Urinary bladder (tissue), 4 donors: Measurements from ENCODE around the gene BLOC1S6. TPM values are rescaled to one million over a fixed set of nuclear protein-coding genes. Genes with fewer than 3 reads are reported as not detected.

Experiments used
- DNase-seq: peaks from one replicate; pipeline ENCODE4 v3.0.0-alpha.2; 2015; ENCODE audit errors: extremely low spot score
- H3K27ac ChIP-seq: one replicate; pipeline ENCODE4 v1.5.1; 2013; ENCODE audit warnings: low read depth, mild to moderate bottlenecking, moderate library complexity
- H3K36me3 ChIP-seq: one replicate; pipeline ENCODE4 v1.6.1; 2013; ENCODE audit warnings: mild to moderate bottlenecking, moderate library complexity; ENCODE audit not compliant: insufficient read depth
- H3K4me1 ChIP-seq: one replicate; pipeline ENCODE4 v1.6.1; 2013; ENCODE audit warnings: mild to moderate bottlenecking, moderate library complexity; ENCODE audit not compliant: insufficient read depth
- H3K4me3 ChIP-seq: one replicate; pipeline ENCODE4 v1.5.1; 2013; ENCODE audit warnings: low read depth, low read length
- WGBS: extraction: QIAGEN DNeasy Blood & Tissue Kit; methylation state at CpG from one replicate; pipeline ENCODE4 v1.1.7; 2013; 5-methylcytosine and 5-hydroxymethylcytosine counted together
- polyA plus RNA-seq: library from polyadenylated mRNA; stranded (reverse); fragments of 200-250 nt; gene quantifications from one replicate; pipeline ENCODE4 v1.2.3, GENCODE V29; 2013
- total RNA-seq: library from RNA; depleted of rRNA; stranded (reverse); fragments of >200 nt; gene quantifications from one replicate; pipeline ENCODE4 v1.2.3, GENCODE V29; 2014
- donor health status: healthy with polysubstance abuse.
- donor health status: healthy.

The BLOC1S6 gene
- total and polyA plus RNA-seq, 2 donors: 38.9 to 83.9 TPM

- WGBS: 83% methylated on average over 3 of the region's 3 CpGs
- DNase-seq: no peak
- Histone ChIP-seq H3K27ac (no peak overlapping the region), H3K4me1 (no peaks in the 10 kb centered on the region), H3K36me3 (peaks cover 2% of the 10 kb centered on the region), H3K4me3 (no peak overlapping the region)
These were observed 19.2 kb downstream of the BLOC1S6 start for GRCh38 chr15:45606413-45606812.

- WGBS: 93% methylated on average over 1 of the region's 1 CpG
- H3K27ac ChIP-seq: no peak overlapping the region
- H3K4me3 ChIP-seq: no peak overlapping the region
- no peak for DNase-seq
- peaks cover 2% of the 10 kb centered on the region for H3K36me3 ChIP-seq
- no peaks in the 10 kb centered on the region for H3K4me1 ChIP-seq
These were observed 19.7 kb downstream of the BLOC1S6 start for GRCh38 chr15:45606841-45607240.

- no peaks in the 10 kb centered on the region for H3K36me3 ChIP-seq
- no peak overlapping the region for H3K27ac ChIP-seq
- no peaks in the 10 kb centered on the region for H3K4me1 ChIP-seq
- no peak overlapping the region for H3K4me3 ChIP-seq
- no peak for DNase-seq
- WGBS: 23% methylated on average over 4 of the region's 4 CpGs
These were observed 24.1 kb downstream of the BLOC1S6 start for GRCh38 chr15:45611305-45611704.

- WGBS: 65% methylated on average over 1 of the region's 1 CpG
- no peaks in the 10 kb centered on the region for H3K4me1 ChIP-seq
- no peaks in the 10 kb centered on the region for H3K36me3 ChIP-seq
- no peak for DNase-seq
- H3K4me3 ChIP-seq: no peak overlapping the region
- H3K27ac ChIP-seq: no peak overlapping the region
These were observed 25.7 kb downstream of the BLOC1S6 start for GRCh38 chr15:45612790-45613415.

- H3K27ac ChIP-seq: no peak overlapping the region
- 68% methylated on average over 3 of the region's 3 CpGs for WGBS
- H3K4me1 ChIP-seq: no peaks in the 10 kb centered on the region
- H3K4me3 ChIP-seq: no peak overlapping the region
- no peaks in the 10 kb centered on the region for H3K36me3 ChIP-seq
- no peak for DNase-seq
These were observed 29.7 kb downstream of the BLOC1S6 start for GRCh38 chr15:45616901-45617323.

GRCh38 chr15:45618813-45619212 is 31.6 kb downstream of the BLOC1S6 start:
- Histone ChIP-seq H3K27ac (no peak overlapping the region), H3K4me3 (no peak overlapping the region), H3K36me3 (no peaks in the 10 kb centered on the region), H3K4me1 (no peaks in the 10 kb centered on the region)
- WGBS: 84% methylated on average over 5 of the region's 5 CpGs
- DNase-seq: no peak

GRCh38 chr15:45628136-45628535 is 41.0 kb downstream of the BLOC1S6 start:
- no peaks in the 10 kb centered on the region for H3K36me3 ChIP-seq
- 96% methylated on average over 7 of the region's 7 CpGs for WGBS
- H3K4me1 ChIP-seq: no peaks in the 10 kb centered on the region
- H3K27ac ChIP-seq: no peak overlapping the region
- DNase-seq: no peak
- no peak overlapping the region for H3K4me3 ChIP-seq

- no peaks in the 10 kb centered on the region for H3K4me1 ChIP-seq
- H3K4me3 ChIP-seq: no peak overlapping the region
- 73% methylated on average over 7 of the region's 7 CpGs for WGBS
- no peak overlapping the region for H3K27ac ChIP-seq
- no peak for DNase-seq
- no peaks in the 10 kb centered on the region for H3K36me3 ChIP-seq
These were observed 43.9 kb downstream of the BLOC1S6 start for GRCh38 chr15:45630917-45631691.

GRCh38 chr15:45631776-45632175 is 44.6 kb downstream of the BLOC1S6 start:
- whole genome bisulfite sequencing: 69% methylated on average over 2 of the region's 2 CpGs
- Histone ChIP-seq H3K4me1 (no peaks in the 10 kb centered on the region), H3K27ac (no peak overlapping the region), H3K36me3 (no peaks in the 10 kb centered on the region), H3K4me3 (no peak overlapping the region)
- no peak for DNase-seq

GRCh38 chr15:45634432-45635190 is 47.4 kb downstream of the BLOC1S6 start, which contains the start of gene SQOR:
Gene SQOR, plus strand, starts transcription at chr15:45635029. Its CDS starts 23,895 bp downstream, at chr15:45658924.
- DNase-seq: no peak
- Histone ChIP-seq H3K4me3 (peak within 1 kb of the TSS; percentile 50), H3K27ac (peak within 1 kb of the TSS; percentile 86), H3K4me1 (no peaks in the 10 kb centered on the region), H3K36me3 (no peaks in the 10 kb centered on the region)
- 3% methylated on average over 53 of the region's 53 CpGs for WGBS

- DNase-seq: no peak
- WGBS: under 1% methylated on average over 29 of the region's 29 CpGs
- Histone ChIP-seq H3K36me3 (no peaks in the 10 kb centered on the region), H3K4me1 (no peaks in the 10 kb centered on the region), H3K27ac (peak overlapping the region; percentile 86), H3K4me3 (peak overlapping the region; percentile 50)
These were observed 48.0 kb downstream of the BLOC1S6 start for GRCh38 chr15:45635191-45635638.

GRCh38 chr15:45635763-45636292 is 48.6 kb downstream of the BLOC1S6 start:
- Histone ChIP-seq H3K36me3 (no peaks in the 10 kb centered on the region), H3K4me3 (peak overlapping the region; percentile 50), H3K27ac (no peak overlapping the region), H3K4me1 (no peaks in the 10 kb centered on the region)
- DNase-seq: no peak
- 66% methylated on average over 17 of the region's 17 CpGs for WGBS

GRCh38 chr15:45637141-45637540 is 50.0 kb downstream of the BLOC1S6 start:
- no peak for DNase-seq
- 86% methylated on average over 1 of the region's 1 CpG for WGBS
- Histone ChIP-seq H3K27ac (peak overlapping the region; percentile 16), H3K36me3 (no peaks in the 10 kb centered on the region), H3K4me1 (peaks cover 4% of the 10 kb centered on the region), H3K4me3 (no peak overlapping the region)
